Measurements from ENCODE around the gene VDAC1.

VDAC1 gene

DNA sequence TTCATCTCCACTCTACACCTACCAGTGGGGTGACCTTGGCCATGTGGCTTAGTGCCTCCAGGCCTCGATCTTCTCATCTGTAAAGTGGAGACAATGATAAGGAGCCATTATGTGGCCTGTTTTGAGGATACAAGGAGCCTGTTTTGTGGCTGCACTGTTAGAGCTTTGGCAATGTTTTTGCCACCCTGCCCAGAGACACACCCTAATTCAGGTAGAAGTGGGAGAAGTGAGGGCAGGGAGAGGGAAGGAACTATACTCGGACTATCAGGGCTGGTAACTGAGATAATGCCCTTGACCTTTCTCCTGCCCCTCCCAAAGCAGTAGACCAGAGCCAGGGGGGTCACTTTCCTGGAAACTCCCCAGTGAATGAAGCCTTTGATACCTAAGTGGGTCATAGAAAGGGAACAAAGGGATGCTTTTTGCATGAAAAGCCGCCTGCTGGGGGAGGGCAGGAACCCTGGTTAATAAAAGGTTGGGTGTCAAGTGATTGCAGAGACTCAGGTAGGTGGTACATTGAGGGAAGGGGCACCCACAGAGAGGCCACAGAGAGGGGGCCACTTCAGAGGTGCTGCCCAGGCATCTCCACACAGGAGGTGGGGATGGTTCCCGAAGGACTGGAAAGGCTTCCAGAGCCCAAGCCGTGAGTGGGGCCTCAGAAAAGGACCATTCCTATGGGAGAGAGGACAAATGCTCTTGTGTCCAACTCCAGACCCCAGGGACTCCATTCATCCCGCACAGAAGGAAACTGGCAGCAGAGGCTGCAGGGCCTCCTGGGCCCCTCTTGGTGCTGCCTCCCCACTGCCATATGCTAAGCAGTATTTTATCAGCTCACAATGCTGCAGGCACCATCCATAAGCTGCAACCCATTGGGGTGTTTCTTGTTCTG lies 42.3 kb upstream of the VDAC1 start:
- TF ChIP-seq, protein P1, sequence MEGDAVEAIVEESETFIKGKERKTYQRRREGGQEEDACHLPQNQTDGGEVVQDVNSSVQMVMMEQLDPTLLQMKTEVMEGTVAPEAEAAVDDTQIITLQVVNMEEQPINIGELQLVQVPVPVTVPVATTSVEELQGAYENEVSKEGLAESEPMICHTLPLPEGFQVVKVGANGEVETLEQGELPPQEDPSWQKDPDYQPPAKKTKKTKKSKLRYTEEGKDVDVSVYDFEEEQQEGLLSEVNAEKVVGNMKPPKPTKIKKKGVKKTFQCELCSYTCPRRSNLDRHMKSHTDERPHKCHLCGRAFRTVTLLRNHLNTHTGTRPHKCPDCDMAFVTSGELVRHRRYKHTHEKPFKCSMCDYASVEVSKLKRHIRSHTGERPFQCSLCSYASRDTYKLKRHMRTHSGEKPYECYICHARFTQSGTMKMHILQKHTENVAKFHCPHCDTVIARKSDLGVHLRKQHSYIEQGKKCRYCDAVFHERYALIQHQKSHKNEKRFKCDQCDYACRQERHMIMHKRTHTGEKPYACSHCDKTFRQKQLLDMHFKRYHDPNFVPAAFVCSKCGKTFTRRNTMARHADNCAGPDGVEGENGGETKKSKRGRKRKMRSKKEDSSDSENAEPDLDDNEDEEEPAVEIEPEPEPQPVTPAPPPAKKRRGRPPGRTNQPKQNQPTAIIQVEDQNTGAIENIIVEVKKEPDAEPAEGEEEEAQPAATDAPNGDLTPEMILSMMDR (IDR thresholded peaks at IDR 0.05; ENCODE audit: insufficient read depth, low read depth, low read length, missing control alignments): no peak
- no peak overlapping the region for H3K4me3 ChIP-seq (ENCODE audit: low read depth, low read length)
- DNase-seq (ENCODE audit: low read depth): no peak

DNA sequence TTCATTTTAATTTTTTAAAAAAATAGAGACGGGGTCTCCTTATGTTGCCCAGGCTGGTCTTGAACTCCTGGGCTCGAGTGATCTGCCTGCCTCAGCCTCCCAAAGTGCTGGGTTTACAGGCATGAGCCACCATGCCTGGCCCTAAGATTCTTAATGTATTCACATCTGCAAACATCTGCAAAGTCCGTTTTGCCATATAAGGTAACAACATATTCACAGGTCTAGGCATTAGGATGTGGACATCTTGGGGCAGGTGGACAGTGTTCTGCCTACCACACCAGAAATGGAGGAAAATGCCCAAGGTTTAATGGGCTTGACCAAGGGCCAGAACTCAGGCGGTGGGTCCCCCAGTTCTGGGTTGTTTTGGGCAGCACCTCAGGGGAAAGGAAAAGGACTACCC lies 41.6 kb upstream of the VDAC1 start:
- TF ChIP-seq, protein P1 (IDR thresholded peaks at IDR 0.05; ENCODE audit: insufficient read depth, low read depth, low read length, missing control alignments): no peak
- DNase-seq (ENCODE audit: low read depth): no peak
- no peak overlapping the region for H3K4me3 ChIP-seq (ENCODE audit: low read depth, low read length)

DNA sequence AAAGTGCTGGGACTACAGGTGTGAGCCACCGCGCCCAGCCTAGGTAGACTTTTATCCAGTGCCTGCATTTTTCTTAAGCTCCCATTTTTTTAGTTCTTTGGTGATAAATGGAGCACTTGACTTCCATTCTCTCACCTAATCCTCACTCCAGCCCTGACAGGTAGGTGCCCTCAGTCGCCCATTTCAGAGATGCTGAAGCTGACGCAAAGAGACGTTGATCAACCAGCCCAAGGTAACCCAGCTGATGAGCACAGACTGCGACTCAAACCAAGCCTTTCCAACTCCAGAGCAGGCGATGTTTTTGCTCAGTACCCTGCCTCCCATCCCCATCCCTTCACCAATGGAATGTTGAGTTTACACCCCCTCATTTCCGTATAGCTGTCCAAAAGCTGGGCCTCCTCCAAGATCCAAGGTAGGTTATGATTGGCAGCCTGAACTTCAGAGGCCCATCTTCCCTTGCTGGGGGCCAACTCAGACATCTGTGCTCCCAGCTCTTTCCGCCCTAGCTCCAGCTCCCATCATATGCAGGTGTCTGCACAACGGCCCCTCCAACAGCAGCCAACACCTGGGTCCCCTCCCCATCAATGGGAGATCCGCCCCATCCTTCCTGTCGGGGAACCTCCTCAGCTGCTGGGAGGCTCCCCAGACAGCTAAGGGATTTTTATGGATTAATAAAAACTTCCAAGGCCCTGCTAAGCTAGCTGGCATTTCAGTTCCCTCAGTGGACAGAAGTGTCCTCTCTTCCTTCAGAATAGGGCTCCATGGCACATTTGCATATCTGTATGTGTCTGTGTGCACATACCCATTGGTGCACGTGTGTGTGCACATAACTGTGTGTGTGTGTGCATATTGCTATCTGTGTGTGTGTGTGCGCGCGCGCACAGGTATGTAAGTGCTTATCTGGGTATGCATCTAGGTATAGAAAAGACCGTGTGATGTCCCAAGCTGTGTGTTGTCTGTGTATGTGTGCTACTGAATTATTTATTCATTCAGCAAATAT lies 39.3 kb upstream of the VDAC1 start:
- no peak for DNase-seq (ENCODE audit: low read depth)
- no peak overlapping the region for H3K4me3 ChIP-seq (ENCODE audit: low read depth, low read length)
- TF ChIP-seq, protein P1 (IDR thresholded peaks at IDR 0.05; ENCODE audit: insufficient read depth, low read depth, low read length, missing control alignments): no peak

DNA sequence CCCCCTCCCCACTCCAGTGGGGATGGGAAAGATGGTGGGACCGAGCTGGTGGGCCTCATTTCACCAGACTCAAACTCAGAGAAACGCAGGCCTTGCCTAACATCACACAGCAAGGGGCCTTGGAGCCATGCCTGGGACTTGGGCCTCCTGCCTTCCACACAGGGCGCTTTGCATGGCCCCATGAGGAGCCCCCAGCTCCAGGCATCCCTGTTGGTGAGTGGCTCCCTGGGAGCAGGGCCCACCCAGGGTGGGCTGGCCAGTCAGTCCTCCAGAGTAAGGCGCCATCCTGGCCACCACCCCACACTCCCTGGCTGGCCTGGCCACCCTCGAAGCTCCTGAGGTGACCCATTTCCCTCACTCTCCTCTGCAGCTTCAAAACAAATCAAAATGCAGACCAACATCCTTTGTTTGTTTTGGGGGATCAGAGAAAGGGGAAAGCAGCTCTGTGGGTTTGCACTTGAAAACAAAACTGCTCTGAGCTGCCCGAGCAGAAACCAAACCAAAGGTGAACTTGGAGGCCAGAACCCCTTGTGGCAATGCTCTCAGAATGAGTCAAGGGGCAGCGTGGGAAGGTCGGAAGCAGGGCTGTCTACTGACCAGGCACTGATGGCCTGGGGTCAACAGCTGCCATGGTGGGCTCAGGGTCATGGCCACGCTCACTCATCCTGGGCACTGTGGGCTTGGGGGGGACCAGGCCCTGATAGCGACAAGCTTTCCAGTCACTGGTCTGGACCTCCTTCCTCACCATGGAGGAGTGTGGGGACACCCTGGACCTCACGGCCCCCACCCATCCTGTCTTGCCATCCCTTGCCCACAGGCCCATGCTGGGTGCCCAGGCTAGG lies 37.0 kb upstream of the VDAC1 start:
- TF ChIP-seq, protein P1 (IDR thresholded peaks at IDR 0.05; ENCODE audit: insufficient read depth, low read depth, low read length, missing control alignments): no peak
- peak; percentile 92 for DNase-seq (ENCODE audit: low read depth)
- H3K4me3 ChIP-seq (ENCODE audit: low read depth, low read length): no peak overlapping the region

DNA sequence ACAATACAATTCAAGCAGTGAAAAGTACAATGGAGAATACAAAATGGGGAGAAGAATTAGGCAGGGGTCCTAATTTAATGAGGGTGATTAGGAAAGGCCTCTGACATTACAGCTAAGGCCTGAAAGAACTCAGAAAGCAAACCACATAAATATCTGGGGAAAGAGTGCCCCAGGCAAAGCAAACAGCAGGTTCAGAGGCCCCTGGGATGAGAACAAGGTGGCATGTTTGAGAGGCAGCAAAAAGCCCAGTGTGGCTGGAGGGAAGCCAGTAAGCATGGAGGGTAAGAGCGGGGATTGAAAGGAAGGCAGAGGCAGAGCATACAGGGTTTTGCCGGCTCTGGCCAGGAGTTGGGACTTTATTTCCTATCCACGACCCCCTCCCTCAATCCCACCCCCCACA lies 33.4 kb upstream of the VDAC1 start:
- TF ChIP-seq, protein P1 (IDR thresholded peaks at IDR 0.05; ENCODE audit: insufficient read depth, low read depth, low read length, missing control alignments): no peak
- H3K4me3 ChIP-seq (ENCODE audit: low read depth, low read length): no peak overlapping the region
- no peak for DNase-seq (ENCODE audit: low read depth)

DNA sequence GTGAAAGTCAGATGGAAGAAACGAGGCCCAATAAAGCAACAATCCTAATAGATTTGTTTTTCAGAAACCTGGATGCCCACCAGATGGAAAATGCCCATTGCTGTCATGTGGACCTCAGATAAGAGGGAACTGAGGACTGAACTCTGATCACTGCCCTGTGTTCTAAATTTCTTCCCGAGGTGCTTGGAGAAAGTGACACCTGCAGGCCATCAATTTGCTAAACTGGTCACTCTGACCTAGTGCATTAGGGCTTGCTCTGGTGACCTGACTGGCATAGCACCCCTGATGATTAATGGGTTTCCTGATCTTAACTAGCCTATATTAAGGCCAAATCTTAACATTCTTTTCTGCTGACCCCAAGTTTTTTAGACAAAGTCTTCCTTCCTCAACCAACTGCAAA lies 32.4 kb upstream of the VDAC1 start:
- DNase-seq (ENCODE audit: low read depth): no peak
- H3K4me3 ChIP-seq (ENCODE audit: low read depth, low read length): no peak overlapping the region
- TF ChIP-seq, protein P1 (IDR thresholded peaks at IDR 0.05; ENCODE audit: insufficient read depth, low read depth, low read length, missing control alignments): no peak
